ENCODE data around the gene MLLT1. TPM values are rescaled to one million over a fixed set of nuclear protein-coding genes. Genes with fewer than 3 reads are reported as not detected.
A peak's percentile ranks its signal among the peaks of the same experiment; 100 is the strongest.

The MLLT1 gene
- total RNA-seq, 1 donor, result 7.8 TPM

- no peak for DNase-seq (ENCODE audit: low read depth in 2 of 3, low spot score in 2 of 3)
Observed at GRCh38 chr19:6212403-6213265, 67.1 kb downstream of the MLLT1 start.

GRCh38 chr19:6211632-6212402, 68.0 kb downstream of the MLLT1 start:
- no peak for DNase-seq (ENCODE audit: low read depth in 2 of 3, low spot score in 2 of 3)

GRCh38 chr19:6210721-6211600, 68.8 kb downstream of the MLLT1 start:
- no peak for DNase-seq (ENCODE audit: low read depth in 2 of 3, low spot score in 2 of 3)

GRCh38 chr19:6210091-6210490, 69.7 kb downstream of the MLLT1 start:
- no peak for DNase-seq (ENCODE audit: low read depth in 2 of 3, low spot score in 2 of 3)

GRCh38 chr19:6209680-6210079, 70.1 kb downstream of the MLLT1 start:
- no peak for DNase-seq (ENCODE audit: low read depth in 2 of 3, low spot score in 2 of 3)

GRCh38 chr19:6209233-6209632, 70.5 kb downstream of the MLLT1 start:
- DNase-seq (ENCODE audit: low read depth in 2 of 3, low spot score in 2 of 3), result no peak

- no peak for DNase-seq (ENCODE audit: low read depth in 2 of 3, low spot score in 2 of 3)
Observed at GRCh38 chr19:6204866-6205723, 74.7 kb downstream of the MLLT1 start.

- no peak for DNase-seq (ENCODE audit: low read depth in 2 of 3, low spot score in 2 of 3)
Observed at GRCh38 chr19:6204212-6204611, 75.6 kb downstream of the MLLT1 start.

GRCh38 chr19:6199240-6199994, 80.4 kb downstream of the MLLT1 start:
- peak; percentile 99 to 100 (median 100) for DNase-seq (ENCODE audit: low read depth in 2 of 3, low spot score in 2 of 3)

- no peak for DNase-seq (ENCODE audit: low read depth in 2 of 3, low spot score in 2 of 3)
Observed at GRCh38 chr19:6198896-6199239, 80.9 kb downstream of the MLLT1 start.

GRCh38 chr19:6196361-6196760, 83.4 kb downstream of the MLLT1 start:
- no peak for DNase-seq (ENCODE audit: low read depth in 2 of 3, low spot score in 2 of 3)

GRCh38 chr19:6188811-6189210, 91.0 kb downstream of the MLLT1 start:
- DNase-seq (ENCODE audit: low read depth in 2 of 3, low spot score in 2 of 3), result no peak

GRCh38 chr19:6187374-6187773, 92.4 kb downstream of the MLLT1 start:
- DNase-seq (ENCODE audit: low read depth in 2 of 3, low spot score in 2 of 3), result no peak

GRCh38 chr19:6185835-6186834, 93.6 kb downstream of the MLLT1 start:
- DNase-seq (ENCODE audit: low read depth in 2 of 3, low spot score in 2 of 3), result no peak

GRCh38 chr19:6185093-6185834, 94.5 kb downstream of the MLLT1 start:
- DNase-seq (ENCODE audit: low read depth in 2 of 3, low spot score in 2 of 3), result no peak

- DNase-seq (ENCODE audit: low read depth in 2 of 3, low spot score in 2 of 3), result no peak
Observed at GRCh38 chr19:6181119-6181518, 98.7 kb downstream of the MLLT1 start.

- no peak for DNase-seq (ENCODE audit: low read depth in 2 of 3, low spot score in 2 of 3)
Observed at GRCh38 chr19:6173190-6173589, 106.6 kb downstream of the MLLT1 start.
